Measurements from ENCODE around the gene LRRC66. TPM values are rescaled to one million over a fixed set of nuclear protein-coding genes. Genes with fewer than 3 reads are reported as not detected.

LRRC66 gene
- total RNA-seq, 1 experiment from 2014 or later = 0.07 TPM

DNA sequence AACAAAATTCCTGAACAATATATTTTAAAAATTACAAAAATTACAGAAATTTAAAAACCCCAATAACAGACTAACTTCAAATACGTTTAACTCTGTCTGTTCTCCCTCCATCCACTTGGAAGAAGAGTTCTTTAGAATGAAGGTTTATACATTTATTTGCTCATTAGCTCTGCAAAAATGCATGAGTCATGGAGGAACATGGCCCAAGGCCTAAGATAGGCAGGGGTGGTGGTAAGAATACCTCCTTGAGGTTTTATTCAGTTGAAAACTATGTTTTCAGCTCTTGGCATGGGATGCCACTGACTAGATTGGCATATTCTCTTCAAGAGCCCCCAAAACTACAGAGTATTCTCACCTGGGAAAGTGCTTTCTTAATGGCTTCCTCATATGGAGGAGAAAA is 8.8 kb upstream of the LRRC66 start:
- H3K4me3 ChIP-seq = no peak overlapping the region
- H3K36me3 ChIP-seq = peaks cover 81% of the 10 kb centered on the region
- no peaks in the 10 kb centered on the region for H3K27me3 ChIP-seq
- peak; percentile 93 for DNase-seq
- H3K9me3 ChIP-seq = peaks cover 3% of the 10 kb centered on the region

DNA sequence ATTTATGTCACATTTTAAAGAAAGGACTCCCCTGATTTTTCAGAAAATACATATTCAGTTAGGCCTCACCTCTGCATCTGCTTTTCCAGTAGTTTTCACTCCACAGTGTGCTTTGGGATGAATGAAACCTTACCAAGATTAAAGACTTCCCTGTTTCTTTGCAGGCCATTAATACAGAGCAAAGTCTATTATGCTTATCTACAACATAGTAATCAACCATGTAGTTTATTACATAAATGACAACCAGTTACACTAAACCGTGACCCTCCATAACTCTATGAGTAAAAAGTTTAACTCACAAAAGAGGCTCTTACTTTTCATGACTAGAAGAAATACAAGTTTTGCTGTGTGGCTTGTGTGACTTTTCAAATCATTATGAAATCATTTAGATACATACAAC is 2.3 kb downstream of the LRRC66 start:
- H3K9me3 ChIP-seq = no peaks in the 10 kb centered on the region
- no peak overlapping the region for H3K4me3 ChIP-seq
- no peaks in the 10 kb centered on the region for H3K27me3 ChIP-seq
- DNase-seq = no peak
- peaks cover 15% of the 10 kb centered on the region for H3K36me3 ChIP-seq

DNA sequence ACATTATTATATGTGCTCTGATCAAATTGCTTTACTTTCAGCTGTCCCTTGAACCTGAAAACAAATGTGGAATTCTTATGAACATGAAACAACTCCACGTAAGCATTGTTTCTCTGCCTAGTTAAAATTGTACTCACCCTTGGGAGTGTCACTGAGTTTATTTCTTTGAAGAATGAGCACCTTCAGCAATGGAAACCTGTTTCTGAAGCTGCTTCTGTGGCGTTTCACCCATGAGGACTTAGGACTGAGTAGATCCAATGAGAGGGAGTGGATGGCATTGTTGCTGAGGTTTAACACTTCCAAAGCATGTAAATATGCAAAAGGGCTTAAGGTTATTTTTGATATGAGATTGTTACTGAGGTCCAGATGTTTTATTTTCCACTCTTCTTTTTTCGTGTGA is 3.2 kb downstream of the LRRC66 start:
- DNase-seq = no peak
- Histone ChIP-seq H3K27me3 (no peaks in the 10 kb centered on the region), H3K36me3 (peaks cover 6% of the 10 kb centered on the region)

DNA sequence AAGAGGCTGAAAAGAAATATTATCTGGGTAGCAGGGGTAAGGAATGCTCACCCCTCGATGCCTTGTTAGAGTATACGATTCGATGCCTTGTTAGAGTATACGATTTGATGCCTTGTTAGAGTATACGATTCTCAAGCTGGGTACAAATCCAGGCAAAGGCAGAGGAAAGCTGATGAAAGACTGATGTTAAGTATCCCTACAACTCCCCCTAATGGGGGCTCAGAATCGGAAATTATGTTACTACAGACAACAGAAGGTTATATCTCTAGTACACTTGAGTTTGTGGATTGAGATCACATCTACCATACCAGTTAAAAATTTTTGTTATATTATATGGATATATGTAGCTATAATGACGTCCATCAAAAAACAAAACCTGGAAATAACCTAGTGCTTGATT is 4.8 kb downstream of the LRRC66 start:
- H3K27me3 ChIP-seq = no peaks in the 10 kb centered on the region
- no peak for DNase-seq
- peaks cover 3% of the 10 kb centered on the region for H3K36me3 ChIP-seq
- no peak overlapping the region for H3K4me3 ChIP-seq
- no peaks in the 10 kb centered on the region for H3K9me3 ChIP-seq

More for the DNA sequence above, 3.2 kb downstream of the LRRC66 start:
- no peaks in the 10 kb centered on the region for H3K9me3 ChIP-seq
- H3K4me3 ChIP-seq = no peak overlapping the region

DNA sequence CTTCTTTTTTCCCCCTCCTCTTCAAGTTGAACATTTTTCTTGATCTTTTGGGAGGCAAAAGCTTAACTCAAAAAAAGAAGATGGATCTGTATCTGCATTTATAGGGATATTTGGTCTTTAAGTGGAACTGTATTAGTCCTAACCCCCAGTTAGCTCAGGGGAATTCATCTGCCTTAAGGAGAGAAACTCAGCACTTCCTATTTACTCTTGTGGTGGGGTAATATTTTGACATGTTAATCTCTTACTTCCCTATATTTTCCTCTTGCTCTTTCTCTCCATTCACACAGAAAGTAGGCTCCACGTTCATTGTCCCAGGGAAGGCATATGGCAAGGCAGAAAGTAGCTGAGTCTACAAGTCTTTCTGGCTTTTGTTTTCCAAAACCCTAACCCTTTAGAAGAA is 5.3 kb downstream of the LRRC66 start:
- no peak for DNase-seq
- Histone ChIP-seq H3K27me3 (no peaks in the 10 kb centered on the region), H3K36me3 (peaks cover 3% of the 10 kb centered on the region), H3K4me3 (no peak overlapping the region), H3K9me3 (no peaks in the 10 kb centered on the region)

DNA sequence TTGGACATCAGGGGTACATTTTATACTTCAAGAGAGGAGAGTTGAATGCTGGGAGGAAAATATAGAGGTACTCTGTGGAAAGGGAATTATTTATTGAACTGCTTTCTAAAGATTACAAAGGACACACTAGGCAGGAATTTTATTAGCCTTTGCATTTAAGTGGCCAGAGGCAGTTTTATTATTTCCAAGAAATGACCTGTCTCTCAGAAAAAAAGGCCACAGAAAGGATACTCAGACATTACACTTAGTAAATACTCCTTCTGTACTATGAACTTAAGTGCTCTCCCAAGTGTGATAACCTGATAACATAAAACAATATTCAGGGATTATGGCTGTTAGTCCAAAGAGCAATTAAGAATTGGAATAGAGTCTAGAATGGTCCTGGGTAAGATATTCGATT is 7.5 kb downstream of the LRRC66 start:
- no peaks in the 10 kb centered on the region for H3K9me3 ChIP-seq
- DNase-seq = no peak
- no peak overlapping the region for H3K4me3 ChIP-seq
- H3K27me3 ChIP-seq = no peaks in the 10 kb centered on the region
- no peaks in the 10 kb centered on the region for H3K36me3 ChIP-seq

DNA sequence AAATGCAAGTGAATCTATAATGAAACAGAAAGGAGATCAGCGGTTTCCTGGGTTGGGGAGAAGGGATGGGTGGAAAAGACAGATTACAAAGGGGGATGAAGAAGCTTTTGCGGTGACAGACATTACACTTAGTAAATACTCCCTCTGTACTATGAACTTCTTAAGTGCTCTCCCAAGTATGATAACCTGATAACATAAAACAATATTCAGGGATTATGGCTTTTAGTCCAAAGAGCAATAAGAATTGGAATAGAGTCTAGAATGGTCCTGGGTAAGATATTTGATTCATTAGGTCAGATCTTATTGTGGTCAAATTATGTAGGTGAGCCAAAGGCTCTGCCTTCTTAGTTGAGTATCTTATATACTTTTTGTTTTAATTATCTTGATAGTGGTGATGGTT is 9.2 kb downstream of the LRRC66 start:
- H3K27me3 ChIP-seq = no peaks in the 10 kb centered on the region
- no peak overlapping the region for H3K4me3 ChIP-seq
- H3K9me3 ChIP-seq = no peaks in the 10 kb centered on the region
- no peaks in the 10 kb centered on the region for H3K36me3 ChIP-seq
- DNase-seq = no peak

DNA sequence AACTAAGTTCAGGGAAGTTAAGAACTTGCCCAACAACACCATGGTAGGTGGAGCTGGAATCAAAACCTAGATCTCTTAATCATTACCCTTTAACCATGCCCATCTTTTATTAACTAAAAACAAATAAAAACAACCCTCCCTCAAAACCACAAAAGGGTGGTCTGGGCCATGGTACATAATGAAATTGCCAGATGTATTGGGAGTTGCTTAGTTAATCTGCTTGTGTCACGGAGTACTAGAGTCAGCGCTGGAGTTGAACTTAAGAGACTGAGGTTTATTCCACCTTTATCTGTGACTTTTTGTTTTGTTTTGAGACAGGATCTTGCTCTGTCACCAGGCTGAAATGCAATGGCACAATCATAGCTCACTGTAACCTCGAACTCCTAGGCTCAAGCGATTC is 13.3 kb downstream of the LRRC66 start:
- Histone ChIP-seq H3K36me3 (no peaks in the 10 kb centered on the region), H3K4me3 (no peak overlapping the region)
- DNase-seq = no peak

DNA sequence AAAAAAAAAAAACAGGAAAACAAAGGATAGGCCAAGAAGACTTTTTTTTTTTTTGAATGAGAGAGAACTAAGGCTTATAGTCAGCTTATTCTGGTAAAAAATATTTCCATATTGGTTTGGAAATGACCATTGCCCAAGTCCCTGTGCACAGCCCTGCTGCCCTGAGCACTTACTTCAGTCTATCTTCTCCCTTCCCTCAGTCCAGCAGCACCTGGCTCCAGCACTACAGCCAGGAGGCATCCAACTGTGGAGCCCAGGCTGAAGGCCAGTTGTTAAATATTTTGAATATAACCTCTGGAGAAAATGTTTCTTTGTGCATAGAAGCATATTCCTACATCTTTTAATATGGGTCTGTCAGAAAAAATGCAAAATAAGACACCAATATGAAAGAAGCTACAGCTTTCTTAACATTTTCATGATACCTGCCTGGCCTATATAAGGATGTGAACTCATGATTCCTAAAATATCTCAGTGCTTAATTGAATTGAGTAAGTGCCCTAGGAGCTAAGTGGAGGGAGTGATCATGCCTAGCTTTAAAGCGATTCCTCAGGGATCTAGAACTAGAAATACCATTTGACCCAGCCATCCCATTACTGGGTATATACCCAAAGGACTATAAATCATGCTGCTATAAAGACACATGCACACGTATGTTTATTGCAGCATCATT is 14.4 kb downstream of the LRRC66 start:
- H3K27me3 ChIP-seq = no peaks in the 10 kb centered on the region
- H3K36me3 ChIP-seq = no peaks in the 10 kb centered on the region
- H3K9me3 ChIP-seq = no peaks in the 10 kb centered on the region
- no peak overlapping the region for H3K4me3 ChIP-seq
- no peak for DNase-seq

More for the DNA sequence above, 13.3 kb downstream of the LRRC66 start:
- no peaks in the 10 kb centered on the region for H3K9me3 ChIP-seq
- H3K27me3 ChIP-seq = no peaks in the 10 kb centered on the region

DNA sequence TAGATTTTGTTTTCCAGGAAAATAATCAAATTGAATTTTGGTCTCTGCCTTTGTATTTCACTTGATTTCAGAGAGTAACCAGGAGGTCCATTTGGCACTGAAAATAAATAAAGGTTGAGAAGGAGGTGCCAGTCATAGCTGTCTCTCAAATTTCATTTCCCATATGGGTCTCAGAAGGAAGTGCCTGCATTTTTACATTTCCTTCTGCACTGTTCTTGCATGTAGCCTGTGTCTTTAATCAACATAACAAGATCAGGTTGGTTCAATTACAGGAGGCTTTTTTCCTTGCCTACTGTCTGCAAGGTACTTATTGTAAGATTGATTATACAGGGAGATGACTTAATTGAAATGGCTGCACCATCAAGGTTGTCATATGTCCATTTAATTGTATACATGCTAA is 15.7 kb downstream of the LRRC66 start:
- Histone ChIP-seq H3K27me3 (no peaks in the 10 kb centered on the region), H3K9me3 (no peaks in the 10 kb centered on the region), H3K4me3 (no peak overlapping the region), H3K36me3 (no peaks in the 10 kb centered on the region)
- no peak for DNase-seq

DNA sequence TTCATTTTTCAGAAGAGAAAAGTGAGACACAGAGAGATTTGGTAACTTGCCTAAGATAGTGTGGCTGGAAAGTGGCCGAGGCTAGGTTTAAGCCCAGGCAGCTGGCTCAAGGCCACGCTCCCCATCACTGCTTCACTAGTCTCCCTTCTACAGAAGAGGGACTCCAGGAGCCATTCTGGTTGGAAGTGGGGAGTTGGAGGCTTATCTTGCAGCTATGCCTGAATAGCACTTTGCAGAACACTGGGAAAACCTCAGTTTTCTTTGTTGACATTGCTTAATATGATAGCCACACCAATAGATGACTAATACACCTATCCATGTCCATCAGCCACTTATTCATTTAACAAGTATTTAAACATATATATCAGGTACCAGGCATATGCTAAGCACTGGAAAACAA is 18.5 kb downstream of the LRRC66 start:
- Histone ChIP-seq H3K9me3 (no peaks in the 10 kb centered on the region), H3K4me3 (no peak overlapping the region), H3K36me3 (no peaks in the 10 kb centered on the region), H3K27me3 (no peaks in the 10 kb centered on the region)
- no peak for DNase-seq

DNA sequence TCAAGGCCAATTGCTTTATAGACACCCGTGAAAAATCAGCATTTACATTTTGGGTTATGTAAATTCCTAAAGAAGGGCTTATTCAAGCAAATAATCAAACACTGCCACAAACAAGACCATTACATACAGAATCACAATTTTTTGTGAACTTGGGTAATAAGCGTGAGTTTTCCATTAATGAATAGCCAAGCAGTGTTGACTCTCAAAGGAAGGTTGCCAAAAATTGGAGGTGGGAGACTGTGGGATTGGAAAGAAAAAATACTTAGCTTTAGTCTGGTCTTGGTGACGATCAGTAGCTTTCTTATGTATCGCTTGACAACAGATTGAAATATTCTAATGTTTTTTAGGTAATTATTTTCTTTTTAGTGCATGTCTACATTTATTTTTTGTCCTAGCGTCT is 20.9 kb downstream of the LRRC66 start:
- H3K9me3 ChIP-seq = no peaks in the 10 kb centered on the region
- no peaks in the 10 kb centered on the region for H3K27me3 ChIP-seq
- no peaks in the 10 kb centered on the region for H3K36me3 ChIP-seq
- no peak overlapping the region for H3K4me3 ChIP-seq
- DNase-seq = no peak

DNA sequence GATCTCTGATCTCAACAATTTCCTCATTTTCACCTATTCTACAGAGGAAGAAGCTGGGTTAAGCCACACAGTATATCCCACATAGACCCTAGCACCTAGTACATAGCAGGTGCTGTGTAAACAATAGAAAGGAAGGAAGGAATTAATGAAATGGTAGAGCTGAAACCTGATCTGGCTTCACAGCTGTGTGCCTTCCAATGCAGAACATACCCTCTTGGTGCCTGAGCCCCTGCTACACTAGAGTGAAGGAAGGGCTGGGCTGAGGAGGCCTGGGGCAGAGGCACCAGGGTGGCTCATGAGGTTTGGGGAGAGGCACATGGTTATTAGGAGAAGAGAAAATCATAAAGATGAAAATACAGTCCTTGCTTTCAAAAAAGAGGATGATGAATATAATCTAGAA is 21.3 kb downstream of the LRRC66 start:
- H3K27me3 ChIP-seq = no peaks in the 10 kb centered on the region
- H3K4me3 ChIP-seq = no peak overlapping the region
- H3K36me3 ChIP-seq = no peaks in the 10 kb centered on the region
- H3K9me3 ChIP-seq = no peaks in the 10 kb centered on the region
- DNase-seq = no peak

DNA sequence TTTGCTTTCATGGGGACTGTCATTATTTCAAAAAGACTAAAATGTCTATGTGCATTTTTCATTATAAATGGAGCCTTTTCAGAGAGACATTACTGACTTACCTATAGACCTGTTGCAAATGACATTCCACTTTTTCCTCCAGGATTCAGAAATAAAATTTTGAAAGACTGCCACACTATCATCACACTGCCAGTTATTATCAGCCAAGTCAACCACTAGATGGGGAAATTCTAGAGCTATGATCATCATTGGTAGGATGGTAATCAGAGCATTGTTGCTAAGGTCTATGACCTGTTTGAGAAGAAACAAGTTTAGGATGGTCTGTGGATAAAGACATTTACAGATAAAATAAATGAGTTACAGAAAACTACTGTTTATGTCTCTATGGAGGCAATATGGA is 22.5 kb downstream of the LRRC66 start:
- DNase-seq = no peak
- H3K9me3 ChIP-seq = no peaks in the 10 kb centered on the region
- H3K4me3 ChIP-seq = no peak overlapping the region
- no peaks in the 10 kb centered on the region for H3K27me3 ChIP-seq
- no peaks in the 10 kb centered on the region for H3K36me3 ChIP-seq

DNA sequence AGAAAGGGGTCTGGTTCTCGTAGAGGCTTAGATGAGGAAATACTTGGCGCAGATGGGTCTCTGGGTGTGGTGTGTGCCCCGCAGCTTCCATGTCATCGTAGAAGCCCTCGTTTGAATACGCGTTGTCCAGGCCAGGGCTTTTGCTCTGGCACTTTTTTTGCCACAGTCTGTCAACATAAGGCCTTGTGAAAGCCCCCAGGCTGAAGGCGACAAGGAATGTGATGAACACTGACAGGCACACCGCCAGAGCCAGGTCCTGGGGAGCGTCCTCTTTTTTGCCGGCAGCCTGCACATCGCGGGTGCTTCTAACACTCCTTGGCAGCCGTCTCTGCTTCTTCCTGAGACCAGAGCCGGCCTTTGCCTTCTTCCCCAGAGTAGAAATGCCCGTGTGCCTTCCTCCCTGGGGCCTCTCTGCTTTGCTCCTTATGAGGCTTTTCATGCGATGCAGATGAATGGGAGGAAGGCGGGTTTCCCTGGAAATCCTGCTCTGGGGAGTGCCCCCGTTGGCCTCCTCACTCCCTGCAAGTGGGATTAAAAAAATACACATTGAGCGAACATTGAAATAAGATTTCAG is 24.4 kb downstream of the LRRC66 start:
- Histone ChIP-seq H3K27me3 (no peaks in the 10 kb centered on the region), H3K36me3 (no peaks in the 10 kb centered on the region), H3K9me3 (no peaks in the 10 kb centered on the region), H3K4me3 (no peak overlapping the region)
- DNase-seq = no peak

DNA sequence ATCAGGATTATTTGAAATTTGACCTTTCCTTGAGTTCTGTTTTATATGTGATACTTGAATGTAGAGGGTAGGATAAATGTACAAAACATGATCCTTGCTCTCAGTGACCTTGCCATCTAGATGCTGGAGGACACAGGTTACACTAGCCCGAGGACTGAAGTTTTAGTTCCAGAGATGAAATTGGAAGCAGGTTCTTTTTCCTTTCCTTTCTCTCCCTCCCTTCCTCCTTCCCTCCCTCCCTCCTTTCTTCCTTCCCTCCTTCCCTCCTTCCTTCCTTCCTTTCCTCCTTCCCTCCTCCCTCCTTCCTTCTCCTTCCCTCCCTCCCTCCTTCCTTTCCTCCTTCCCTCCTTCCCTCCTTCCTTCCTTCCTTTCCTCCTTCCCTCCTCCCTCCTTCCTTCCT is 54.3 kb downstream of the LRRC66 start:
- H3K27me3 ChIP-seq = peaks cover 4% of the 10 kb centered on the region
- no peaks in the 10 kb centered on the region for H3K36me3 ChIP-seq
- H3K4me3 ChIP-seq = no peak overlapping the region
- peaks cover 6% of the 10 kb centered on the region; the same call in 1 of the 2 replicates for H3K9me3 ChIP-seq
- no peak for DNase-seq

DNA sequence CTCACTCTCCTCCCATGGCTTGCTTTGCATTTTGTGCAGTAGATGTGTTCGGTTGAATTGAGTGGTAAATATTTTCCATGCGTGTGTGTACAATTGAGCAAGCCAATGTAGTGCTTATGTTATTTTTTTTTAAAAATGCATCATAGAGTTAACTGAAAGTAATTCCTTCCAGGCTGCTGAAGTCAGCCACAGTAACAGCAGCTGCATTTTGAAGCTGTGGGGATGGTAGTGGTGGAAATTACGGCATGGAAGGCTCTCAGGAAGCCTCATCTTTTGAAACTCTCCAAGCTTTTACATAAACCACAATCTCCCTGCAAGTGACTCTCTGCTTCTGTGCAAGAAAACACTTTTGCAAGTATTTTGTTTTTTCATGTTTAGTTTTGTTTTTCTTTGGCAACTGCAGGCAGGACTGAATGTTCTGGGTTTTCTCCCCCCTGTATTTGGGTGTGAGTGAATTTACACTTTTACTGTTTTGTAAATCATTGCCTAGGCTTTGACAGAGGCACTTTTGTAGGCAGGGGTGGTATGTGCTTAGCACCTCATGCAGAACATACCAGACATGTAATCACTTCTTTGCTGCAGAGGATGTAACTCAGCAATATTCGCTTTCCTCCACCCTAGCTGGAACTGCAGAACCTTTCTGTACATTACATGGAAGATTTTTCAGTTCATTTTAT is 56.2 kb downstream of the LRRC66 start:
- Histone ChIP-seq H3K4me3 (no peak overlapping the region), H3K27me3 (no peaks in the 10 kb centered on the region; the same call in 1 of the 2 replicates), H3K36me3 (no peaks in the 10 kb centered on the region), H3K9me3 (peaks cover 6% of the 10 kb centered on the region; the same call in 1 of the 2 replicates)
- no peak for DNase-seq

DNA sequence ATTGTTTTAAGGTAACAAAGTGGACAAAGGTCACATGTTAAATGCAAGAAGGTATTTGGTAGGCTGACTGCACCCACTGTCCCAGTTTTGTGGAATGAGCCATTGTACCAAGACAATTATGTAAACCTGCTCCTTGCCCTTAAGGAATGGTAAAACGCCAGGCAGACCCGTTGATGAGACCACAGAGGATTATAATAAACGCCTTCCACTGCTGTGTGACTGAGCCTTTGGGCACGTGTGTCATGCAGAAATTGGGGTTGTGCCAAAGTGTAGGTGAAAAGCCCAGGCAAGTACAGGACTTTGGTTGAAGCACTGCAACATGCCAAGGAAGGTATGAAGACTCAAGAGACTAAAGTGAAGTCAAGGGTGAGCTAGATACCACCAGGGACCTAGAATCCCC is 59.7 kb downstream of the LRRC66 start:
- Histone ChIP-seq H3K27me3 (no peaks in the 10 kb centered on the region; the same call in none of the 2 replicates), H3K4me3 (no peak overlapping the region), H3K36me3 (no peaks in the 10 kb centered on the region), H3K9me3 (no peaks in the 10 kb centered on the region; the same call in 1 of the 2 replicates)
- peak; percentile 69 for DNase-seq
